ENCODE data around the gene SPACA6.
"Not testable (repeated sequence)": the region's sequence is repeated elsewhere in the genome, so short reads cannot be mapped to it uniquely, and the experiment has no call there.

The SPACA6 gene, protein sequence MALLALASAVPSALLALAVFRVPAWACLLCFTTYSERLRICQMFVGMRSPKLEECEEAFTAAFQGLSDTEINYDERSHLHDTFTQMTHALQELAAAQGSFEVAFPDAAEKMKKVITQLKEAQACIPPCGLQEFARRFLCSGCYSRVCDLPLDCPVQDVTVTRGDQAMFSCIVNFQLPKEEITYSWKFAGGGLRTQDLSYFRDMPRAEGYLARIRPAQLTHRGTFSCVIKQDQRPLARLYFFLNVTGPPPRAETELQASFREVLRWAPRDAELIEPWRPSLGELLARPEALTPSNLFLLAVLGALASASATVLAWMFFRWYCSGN

DNA sequence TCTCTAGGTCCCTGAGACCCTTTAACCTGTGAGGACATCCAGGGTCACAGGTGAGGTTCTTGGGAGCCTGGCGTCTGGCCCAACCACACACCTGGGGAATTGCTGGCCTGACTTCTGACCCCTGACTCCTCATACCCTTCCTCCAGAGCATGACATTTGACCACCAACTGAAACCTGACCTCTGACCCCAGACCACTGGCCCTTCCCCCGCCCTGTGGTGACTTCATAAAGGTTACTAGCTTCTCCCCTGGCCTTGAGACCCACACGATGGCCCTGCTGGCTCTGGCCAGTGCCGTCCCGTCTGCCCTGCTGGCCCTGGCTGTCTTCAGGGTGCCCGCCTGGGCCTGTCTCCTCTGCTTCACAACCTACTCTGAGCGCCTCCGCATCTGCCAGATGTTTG, at the start of gene SPACA6:
SPACA6 (plus strand) TSS at position 71 of the 400 bp plus-strand sequence; CDS start at position 268, 197 bp downstream.
- TF ChIP-seq, protein P1, sequence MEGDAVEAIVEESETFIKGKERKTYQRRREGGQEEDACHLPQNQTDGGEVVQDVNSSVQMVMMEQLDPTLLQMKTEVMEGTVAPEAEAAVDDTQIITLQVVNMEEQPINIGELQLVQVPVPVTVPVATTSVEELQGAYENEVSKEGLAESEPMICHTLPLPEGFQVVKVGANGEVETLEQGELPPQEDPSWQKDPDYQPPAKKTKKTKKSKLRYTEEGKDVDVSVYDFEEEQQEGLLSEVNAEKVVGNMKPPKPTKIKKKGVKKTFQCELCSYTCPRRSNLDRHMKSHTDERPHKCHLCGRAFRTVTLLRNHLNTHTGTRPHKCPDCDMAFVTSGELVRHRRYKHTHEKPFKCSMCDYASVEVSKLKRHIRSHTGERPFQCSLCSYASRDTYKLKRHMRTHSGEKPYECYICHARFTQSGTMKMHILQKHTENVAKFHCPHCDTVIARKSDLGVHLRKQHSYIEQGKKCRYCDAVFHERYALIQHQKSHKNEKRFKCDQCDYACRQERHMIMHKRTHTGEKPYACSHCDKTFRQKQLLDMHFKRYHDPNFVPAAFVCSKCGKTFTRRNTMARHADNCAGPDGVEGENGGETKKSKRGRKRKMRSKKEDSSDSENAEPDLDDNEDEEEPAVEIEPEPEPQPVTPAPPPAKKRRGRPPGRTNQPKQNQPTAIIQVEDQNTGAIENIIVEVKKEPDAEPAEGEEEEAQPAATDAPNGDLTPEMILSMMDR (IDR thresholded peaks at IDR 0.05; ENCODE audit: borderline replicate concordance, insufficient read depth, low read depth, low read length) = no peak
- no peak within 1 kb of the TSS for H3K4me3 ChIP-seq (ENCODE audit: low read depth, low read length)

DNA sequence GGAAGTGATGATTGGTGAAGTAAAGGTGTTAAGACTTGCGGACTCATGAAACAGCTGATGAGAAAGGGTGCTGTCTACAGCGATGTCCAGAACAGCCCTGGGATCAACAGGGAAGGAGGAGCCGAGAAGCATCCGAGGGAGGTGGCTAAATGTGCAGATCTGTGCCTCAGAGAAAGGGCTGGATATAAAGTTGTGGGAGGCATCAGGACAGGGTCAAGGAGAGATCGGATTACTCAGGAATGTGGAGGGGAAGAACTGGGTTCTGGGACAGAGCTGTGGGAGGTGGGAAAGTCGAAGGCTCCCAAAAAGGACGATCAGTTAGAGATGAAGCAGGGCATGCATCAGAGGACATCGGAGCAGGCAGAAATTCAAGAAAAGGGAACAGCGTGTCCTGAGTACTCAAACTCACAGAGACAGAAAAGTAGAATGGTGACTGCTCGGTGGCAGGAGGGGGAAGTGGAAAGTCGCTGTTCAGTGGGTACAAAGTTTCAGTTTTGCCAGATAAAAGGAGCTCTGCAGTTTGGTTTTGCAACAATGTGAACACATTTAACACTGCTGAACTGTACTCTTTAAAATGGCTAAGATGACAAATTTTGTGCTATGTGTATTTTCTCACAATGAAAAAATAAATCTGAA, 48.4 kb upstream of the SPACA6 start:
- TF ChIP-seq, protein P1 (IDR thresholded peaks at IDR 0.05; ENCODE audit: borderline replicate concordance, insufficient read depth, low read depth, low read length) = no peak
- H3K4me3 ChIP-seq (ENCODE audit: low read depth, low read length) = no peak overlapping the region

DNA sequence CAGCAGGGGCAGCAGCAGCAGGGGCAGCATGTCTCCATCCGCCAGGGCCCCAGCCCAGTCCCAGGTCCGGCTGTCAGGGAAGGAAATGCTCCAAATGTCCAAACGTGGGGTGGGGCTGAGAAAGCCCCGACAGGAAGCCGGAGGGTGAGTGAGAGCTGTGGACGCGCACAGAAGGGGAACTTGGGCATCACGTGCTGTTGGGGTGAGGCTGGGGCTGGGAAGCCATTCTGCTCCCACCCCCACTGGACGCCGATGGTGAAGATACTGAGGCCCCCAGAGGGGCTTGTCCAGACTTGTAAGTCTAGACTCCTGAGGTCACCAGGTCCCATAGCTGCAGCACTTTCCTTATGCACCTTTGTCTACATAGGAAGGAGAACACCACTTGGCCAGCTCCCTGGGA, 46.4 kb upstream of the SPACA6 start, which contains the start of gene SIGLEC14:
SIGLEC14 (minus strand) TSS at position 96 of the 400 bp plus-strand sequence; CDS start at position 30, 66 bp downstream.
- H3K4me3 ChIP-seq (ENCODE audit: low read depth, low read length) = not testable (repeated sequence)

DNA sequence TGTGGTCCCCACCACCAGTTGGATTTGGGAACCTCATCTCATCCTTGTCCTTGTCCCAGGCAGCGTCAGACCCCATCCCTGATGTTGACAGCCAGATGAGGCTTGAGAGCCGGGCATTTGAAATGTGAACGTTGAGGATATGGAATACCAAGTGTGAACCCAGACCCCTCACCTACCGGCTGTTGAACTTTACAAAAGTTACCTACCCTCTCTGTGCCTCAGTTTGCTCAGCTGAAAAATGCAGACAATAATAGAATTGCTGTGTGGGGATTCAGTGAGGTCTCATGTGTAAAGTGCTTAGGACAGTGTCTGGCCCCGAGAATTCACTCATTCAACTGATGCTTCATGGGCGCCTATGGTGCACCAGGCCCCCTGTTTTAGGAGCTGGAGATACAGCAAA, 45.8 kb upstream of the SPACA6 start:
- no peak overlapping the region for H3K4me3 ChIP-seq (ENCODE audit: low read depth, low read length)
- TF ChIP-seq, protein P1 (IDR thresholded peaks at IDR 0.05; ENCODE audit: borderline replicate concordance, insufficient read depth, low read depth, low read length) = no peak

GRCh38 chr19:51651216-51651846, 41.8 kb upstream of the SPACA6 start:
- TF ChIP-seq, protein P1 (IDR thresholded peaks at IDR 0.05; ENCODE audit: borderline replicate concordance, insufficient read depth, low read depth, low read length) = no peak
- no peak overlapping the region for H3K4me3 ChIP-seq (ENCODE audit: low read depth, low read length)

DNA sequence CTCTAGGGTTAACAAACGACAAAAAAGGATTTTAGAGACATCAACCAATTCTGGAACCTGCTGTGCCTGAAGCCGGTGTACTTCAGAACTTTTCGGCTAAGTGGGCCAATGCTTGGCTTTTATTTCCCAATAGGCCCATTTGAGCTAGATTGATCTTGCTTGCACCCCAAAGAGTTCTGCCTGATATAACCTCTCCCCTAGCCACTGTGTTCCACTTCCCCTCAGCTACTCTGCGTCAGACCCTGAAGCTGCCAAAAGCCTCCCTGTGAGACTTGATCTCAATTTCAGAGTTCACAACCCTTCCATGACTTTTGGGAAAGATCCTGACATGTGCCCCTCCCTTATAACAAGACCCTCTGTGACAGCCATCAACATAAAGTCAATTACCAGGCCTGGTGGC, 40.9 kb upstream of the SPACA6 start:
- TF ChIP-seq, protein P1 (IDR thresholded peaks at IDR 0.05; ENCODE audit: borderline replicate concordance, insufficient read depth, low read depth, low read length) = no peak
- H3K4me3 ChIP-seq (ENCODE audit: low read depth, low read length) = no peak overlapping the region

- H3K4me3 ChIP-seq (ENCODE audit: low read depth, low read length) = no peak overlapping the region
- TF ChIP-seq, protein P1 (IDR thresholded peaks at IDR 0.05; ENCODE audit: borderline replicate concordance, insufficient read depth, low read depth, low read length) = no peak
Observed at GRCh38 chr19:51653162-51653561, 40.0 kb upstream of the SPACA6 start.

Data from GM12875 (cell line).